Osteocyte (in vitro differentiated cells): Measurements from ENCODE around the gene GPR84. TPM values are rescaled to one million over a fixed set of nuclear protein-coding genes. Genes with fewer than 3 reads are reported as not detected.

ENCODE experiments used
- DNase-seq: peaks from one replicate; pipeline ENCODE4 v3.0.0; 2021; ENCODE audit warnings: mixed read lengths; ENCODE audit not compliant: unreplicated experiment; ENCODE audit errors: extremely low spot score
- H3K27ac Mint-ChIP-seq: one replicate; pipeline ENCODE4 v1.8.0; 2021; ENCODE audit warnings: mild to moderate bottlenecking, mixed read lengths; ENCODE audit not compliant: unreplicated experiment
- H3K27me3 Mint-ChIP-seq: one replicate; pipeline ENCODE4 v1.8.0; 2021; ENCODE audit warnings: mixed read lengths; ENCODE audit not compliant: unreplicated experiment
- H3K36me3 Mint-ChIP-seq: one replicate; pipeline ENCODE4 v1.8.0; 2021; ENCODE audit warnings: mixed read lengths; ENCODE audit not compliant: unreplicated experiment
- H3K4me1 Mint-ChIP-seq: one replicate; pipeline ENCODE4 v1.8.0; 2021; ENCODE audit warnings: mixed read lengths; ENCODE audit not compliant: unreplicated experiment
- H3K4me3 Mint-ChIP-seq: one replicate; pipeline ENCODE4 v1.8.0; 2021; ENCODE audit warnings: mild to moderate bottlenecking, moderate library complexity, mixed read lengths; ENCODE audit not compliant: unreplicated experiment
- H3K9me3 Mint-ChIP-seq: one replicate; pipeline ENCODE4 v1.8.0; 2021; ENCODE audit warnings: mixed read lengths; ENCODE audit not compliant: unreplicated experiment
- CTCF ChIP-seq: fragments of 200-600 bp; sonication (generic); IDR thresholded peaks from 2 replicates; pipeline ENCODE4 v1.5.0; 2021; ENCODE audit warnings: antibody characterized with exemption, mild to moderate bottlenecking, moderate library complexity
- total RNA-seq: library from RNA; stranded (reverse); gene quantifications from 2 replicates; pipeline ENCODE4 v1.2.1, GENCODE V29; 2021

GPR84 gene
- total RNA-seq, 1 donor from 2014 or later = not detected

DNA sequence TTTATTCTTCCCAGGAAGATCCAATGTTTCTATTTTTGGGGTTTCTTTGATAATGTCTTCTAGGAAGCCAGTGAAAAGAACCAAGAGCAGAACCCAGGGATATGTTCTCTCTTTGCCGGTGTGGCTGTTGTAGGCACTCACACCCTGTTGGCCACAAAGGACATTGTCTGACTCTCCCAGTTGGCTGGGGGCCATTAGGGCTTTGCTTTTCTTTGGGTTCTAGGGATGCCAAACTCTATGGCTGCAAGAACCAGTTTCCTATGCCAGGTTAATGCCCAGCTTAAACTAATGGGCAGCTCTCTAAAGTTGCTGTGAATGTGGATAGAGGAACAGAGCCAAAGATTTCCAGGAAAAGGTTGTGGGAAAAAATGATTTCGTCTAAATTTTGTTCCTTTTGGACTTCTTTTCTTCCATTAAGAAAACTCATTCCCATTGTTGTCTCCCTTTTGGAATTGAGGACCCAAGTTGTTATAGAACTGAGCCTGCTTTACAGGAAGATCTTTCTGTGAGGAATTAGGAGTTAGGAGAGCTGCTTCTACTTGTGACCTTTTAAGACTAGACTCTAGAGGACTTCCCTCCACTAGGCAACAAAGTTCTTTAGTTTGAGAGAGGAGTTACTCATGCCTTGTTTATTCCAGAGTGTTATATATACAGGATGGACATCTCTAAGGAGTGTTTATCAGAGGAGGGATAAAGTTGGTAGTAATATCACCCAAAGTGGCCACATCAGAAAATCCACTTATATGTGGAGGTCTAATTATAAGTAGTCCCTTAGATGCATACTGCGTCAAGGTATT is 26.2 kb downstream of the GPR84 start:
- Mint-ChIP-seq H3K4me1 (peaks cover 7% of the 10 kb centered on the region), H3K27ac (no peak overlapping the region), H3K27me3 (no peaks in the 10 kb centered on the region), H3K36me3 (peaks cover 24% of the 10 kb centered on the region), H3K9me3 (no peaks in the 10 kb centered on the region), H3K4me3 (no peak overlapping the region)
- TF ChIP-seq CTCF = no peak
- DNase-seq = no peak

GRCh38 chr12:54337280-54337842 is 26.9 kb downstream of the GPR84 start:
- no peak for DNase-seq
- Mint-ChIP-seq H3K27me3 (no peaks in the 10 kb centered on the region), H3K9me3 (no peaks in the 10 kb centered on the region), H3K4me1 (peaks cover 7% of the 10 kb centered on the region), H3K36me3 (peaks cover 19% of the 10 kb centered on the region), H3K27ac (no peak overlapping the region), H3K4me3 (no peak overlapping the region)
- TF ChIP-seq CTCF = no peak

- H3K36me3 Mint-ChIP-seq = no peaks in the 10 kb centered on the region
- H3K27ac Mint-ChIP-seq = no peak overlapping the region
- no peak for DNase-seq
- H3K4me3 Mint-ChIP-seq = no peak overlapping the region
- no peaks in the 10 kb centered on the region for H3K27me3 Mint-ChIP-seq
- no peaks in the 10 kb centered on the region for H3K9me3 Mint-ChIP-seq
- TF ChIP-seq CTCF = no peak
- H3K4me1 Mint-ChIP-seq = peaks cover 36% of the 10 kb centered on the region
These were observed 30.8 kb downstream of the GPR84 start for GRCh38 chr12:54333420-54334034.

- no peaks in the 10 kb centered on the region for H3K27me3 Mint-ChIP-seq
- peaks cover 39% of the 10 kb centered on the region for H3K4me1 Mint-ChIP-seq
- TF ChIP-seq CTCF = no peak
- DNase-seq = no peak
- H3K27ac Mint-ChIP-seq = no peak overlapping the region
- no peak overlapping the region for H3K4me3 Mint-ChIP-seq
- H3K36me3 Mint-ChIP-seq = no peaks in the 10 kb centered on the region
- no peaks in the 10 kb centered on the region for H3K9me3 Mint-ChIP-seq
These were observed 32.8 kb downstream of the GPR84 start for GRCh38 chr12:54331461-54331860.

DNA sequence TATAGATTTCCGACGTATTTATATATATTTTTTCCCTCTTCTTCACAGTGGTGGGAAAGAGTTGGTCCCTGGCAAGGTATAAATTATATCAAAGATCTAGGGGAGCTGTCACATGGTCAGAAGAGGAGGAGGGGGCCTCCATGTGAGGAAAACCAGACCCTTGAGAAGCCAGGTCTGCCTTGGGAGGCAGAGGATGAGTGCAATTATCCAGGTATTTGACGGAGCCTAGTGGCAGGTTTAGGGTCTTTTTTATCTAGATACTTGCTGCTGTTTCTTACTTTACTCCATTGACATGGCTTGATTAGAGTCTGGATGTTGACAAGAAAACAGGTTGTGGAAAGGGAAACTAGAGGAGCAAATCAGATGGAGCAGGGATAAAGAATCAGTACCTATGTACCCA is 33.8 kb downstream of the GPR84 start:
- H3K4me1 Mint-ChIP-seq = peaks cover 44% of the 10 kb centered on the region
- no peak for TF ChIP-seq CTCF
- no peaks in the 10 kb centered on the region for H3K36me3 Mint-ChIP-seq
- H3K27me3 Mint-ChIP-seq = no peaks in the 10 kb centered on the region
- DNase-seq = no peak
- H3K4me3 Mint-ChIP-seq = no peak overlapping the region
- no peaks in the 10 kb centered on the region for H3K9me3 Mint-ChIP-seq
- peak overlapping the region; percentile 58 for H3K27ac Mint-ChIP-seq
